ENCODE data around the gene UBA5. TPM values are rescaled to one million over a fixed set of nuclear protein-coding genes. Genes with fewer than 3 reads are reported as not detected.

The UBA5 gene
- 36.2 and 44.8 TPM in 2 replicates for total RNA-seq

DNA sequence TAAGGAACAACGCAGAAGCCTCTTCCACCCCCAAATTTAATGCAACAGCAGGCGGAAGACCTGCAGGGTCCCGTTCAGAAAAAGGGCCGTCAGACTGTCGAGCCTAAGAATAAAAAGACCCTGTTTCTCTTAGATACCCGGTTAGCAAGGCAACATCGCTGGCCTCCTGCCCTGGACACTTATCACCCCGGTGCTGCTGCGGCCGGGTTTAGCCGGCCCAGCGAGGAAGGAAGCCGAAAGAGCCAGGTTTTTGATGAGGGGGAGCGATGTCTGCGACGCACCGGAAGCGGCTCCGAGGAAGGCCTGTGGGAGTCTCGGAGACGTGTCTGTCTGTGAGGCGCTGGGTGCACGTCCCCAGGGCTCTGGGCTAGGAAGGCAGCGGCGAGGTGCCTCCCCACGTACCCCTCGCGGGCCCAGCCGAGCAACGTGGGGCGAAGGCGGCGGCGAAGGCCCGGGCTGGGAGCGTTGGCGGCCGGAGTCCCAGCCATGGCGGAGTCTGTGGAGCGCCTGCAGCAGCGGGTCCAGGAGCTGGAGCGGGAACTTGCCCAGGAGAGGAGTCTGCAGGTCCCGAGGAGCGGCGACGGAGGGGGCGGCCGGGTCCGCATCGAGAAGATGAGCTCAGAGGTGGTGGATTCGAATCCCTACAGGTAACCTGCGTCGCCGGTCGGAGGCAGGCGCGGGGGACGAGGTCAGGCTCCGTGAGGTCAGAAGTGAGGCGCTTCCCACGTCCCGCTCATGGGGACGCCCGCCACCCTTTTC lies at the start of gene UBA5:
TSS of gene UBA5 (plus strand) at position 278 of the 759 bp plus-strand sequence. CDS start at position 487, 209 bp downstream.

DNA sequence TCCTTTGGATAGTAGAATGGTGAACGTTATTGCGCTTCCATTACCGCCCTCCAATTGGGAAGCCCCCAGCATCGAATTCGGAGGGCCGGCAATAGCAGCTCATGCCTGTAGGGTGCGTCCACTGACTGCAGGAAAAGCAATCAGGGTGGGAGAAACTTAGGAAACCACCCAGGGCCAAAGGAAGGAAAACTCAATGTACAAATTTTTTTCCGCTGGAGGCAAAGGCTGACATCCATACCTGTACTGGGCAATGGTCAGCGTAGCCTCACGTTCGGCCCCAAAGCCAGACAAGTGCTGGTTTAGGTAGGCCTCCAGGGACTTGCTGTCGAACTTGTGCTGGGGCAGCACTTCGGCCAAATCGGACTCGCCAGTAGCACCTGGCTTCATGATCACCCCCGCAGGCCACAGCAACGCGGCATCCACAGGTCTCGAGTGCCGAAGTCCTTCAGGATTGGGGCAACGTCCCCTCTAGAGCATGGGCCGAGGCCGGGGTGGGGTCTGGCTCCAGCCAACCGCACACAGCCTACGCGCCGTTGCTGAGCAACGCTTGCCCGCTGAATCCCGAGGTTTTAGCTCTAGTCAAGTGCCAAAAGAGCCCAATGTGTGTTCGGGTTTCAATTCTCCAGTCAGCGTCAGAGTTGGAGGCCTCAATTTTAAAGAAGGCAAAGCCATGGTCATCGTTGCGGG lies 621 bp upstream of the UBA5 start, which contains the start of gene ACAD11:
TSS of gene ACAD11 (minus strand) at position 445 of the 687 bp plus-strand sequence. CDS start at position 387, 58 bp downstream.

DNA sequence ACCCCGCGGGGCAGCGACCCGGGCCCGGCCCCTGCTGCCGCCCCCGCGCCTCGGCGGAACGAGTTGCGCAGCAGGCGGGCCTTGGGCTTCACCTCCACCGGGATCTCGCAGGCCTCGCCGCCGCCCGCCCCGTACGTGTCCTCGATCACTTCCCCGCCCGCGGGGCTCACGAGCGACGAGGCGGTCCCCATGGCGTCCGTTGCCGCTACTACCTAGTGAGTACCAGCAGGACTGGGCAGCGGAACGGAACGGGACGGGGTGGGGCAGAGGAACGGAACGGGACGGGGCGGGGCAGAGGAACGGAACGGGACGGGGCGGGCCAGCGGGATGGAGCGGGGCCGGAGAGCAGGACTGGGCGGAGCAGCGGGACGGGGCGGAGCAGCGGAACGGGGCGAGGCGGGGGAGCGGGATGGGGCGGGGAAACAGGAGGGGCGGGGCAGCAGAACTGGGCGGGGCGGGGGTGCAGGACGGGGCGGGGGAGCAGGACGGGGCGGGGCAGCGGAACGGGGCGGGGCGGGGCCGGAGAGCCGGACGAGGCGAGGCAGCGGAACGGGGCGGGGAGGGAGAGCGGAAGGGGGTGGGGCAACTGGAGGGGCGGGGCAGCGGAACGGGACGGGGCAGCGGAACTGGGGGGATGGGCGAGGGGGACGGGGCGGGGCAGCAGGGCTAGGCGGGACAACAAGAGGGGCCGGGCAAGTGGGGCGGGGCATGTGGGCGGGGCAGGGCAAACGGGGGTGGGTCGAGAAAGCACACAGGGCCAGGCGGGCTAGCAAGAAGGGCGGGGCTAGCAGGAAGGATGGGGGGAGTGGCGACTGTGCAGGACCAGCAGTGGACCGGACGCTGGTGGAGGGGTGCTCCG lies 62.3 kb downstream of the UBA5 start, which contains the start of gene NPHP3:
TSS of gene NPHP3 (minus strand) at position 245 of the 859 bp plus-strand sequence. CDS start at position 191, 54 bp downstream.

Other genes with a start within 250 kb of the UBA5 start
- 62.7 and 95.3 TPM in 2 replicates for gene DNAJC13, start 242.8 kb upstream of the UBA5 start, total RNA-seq
- gene ACKR4, start 63.1 kb upstream of the UBA5 start, total RNA-seq: under 0.01 TPM in 1 of 2 replicates, not detected in the other
- gene ACAD11, start 520 bp upstream of the UBA5 start, total RNA-seq: 48.4 TPM in 2 replicates
- 36.2 and 45.8 TPM in 2 replicates for gene NPHP3, start 62.1 kb downstream of the UBA5 start, total RNA-seq